Measurements from ENCODE around the gene MOCS1. TPM values are rescaled to one million over a fixed set of nuclear protein-coding genes. Genes with fewer than 3 reads are reported as not detected.
"Not testable (repeated sequence)": the region's sequence is repeated elsewhere in the genome, so short reads cannot be mapped to it uniquely, and the experiment has no call there.

Gene MOCS1
- total RNA-seq (2014; rRNA removed; shearing (Covaris generic)) = 8.8 and 13.2 TPM in 2 replicates

DNA sequence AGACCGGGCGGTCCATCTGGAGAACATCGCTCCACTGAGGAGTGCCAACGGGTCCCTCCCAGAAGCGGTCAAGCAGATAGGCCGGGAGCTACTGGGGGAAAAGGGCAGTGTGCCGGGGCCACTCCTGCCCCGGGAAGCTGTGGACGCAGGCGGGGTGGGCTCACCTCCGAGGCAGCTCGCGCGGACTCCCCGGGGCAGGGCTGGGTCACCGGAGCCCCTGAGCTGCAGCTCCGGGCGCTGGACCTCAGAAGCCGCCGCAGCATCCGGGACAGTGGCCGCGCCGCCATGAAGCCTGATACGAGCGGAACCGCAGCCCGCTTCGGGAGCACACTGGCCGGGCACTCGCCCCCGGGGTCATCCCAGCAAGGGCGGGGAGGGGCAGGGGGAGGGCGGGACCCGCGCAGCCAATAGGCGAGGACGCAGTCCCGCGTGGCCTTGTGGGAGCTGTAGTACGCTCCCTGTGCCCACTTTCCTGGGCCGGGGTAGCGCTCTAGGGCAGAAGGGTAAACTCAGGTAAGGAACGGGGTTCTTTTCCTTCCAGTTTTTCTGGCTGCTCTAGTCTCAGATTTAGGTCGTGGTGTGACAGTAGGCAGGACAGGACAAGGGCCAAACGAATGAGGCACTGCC lies at the start of gene MOCS1:
Gene MOCS1, minus strand, starts transcription at position 332 of the 627 bp plus-strand sequence. Its CDS starts 45 bp downstream, at position 287.
- DNase-seq (ENCODE audit: low read depth) = peak; percentile 85

DNA sequence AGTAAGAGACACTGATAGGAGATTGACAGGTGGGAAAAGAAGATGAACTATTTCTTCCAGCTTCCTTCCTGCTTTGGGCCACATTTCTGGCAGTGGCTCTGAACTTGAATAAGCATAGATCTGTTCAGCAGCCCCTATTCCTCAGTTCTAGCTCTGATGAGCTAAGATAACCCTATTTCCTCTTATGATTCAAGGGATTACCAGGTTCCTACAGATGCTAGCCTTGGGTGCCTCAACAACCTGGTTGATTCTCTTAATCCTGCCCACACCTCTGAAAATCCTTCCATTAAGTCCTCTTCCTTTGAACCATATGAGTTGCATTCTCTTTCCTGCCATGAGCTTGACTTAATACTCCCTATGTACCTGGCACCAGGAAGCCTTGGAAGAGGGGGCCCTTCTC lies 49.8 kb upstream of the MOCS1 start:
- DNase-seq (ENCODE audit: low read depth) = no peak

DNA sequence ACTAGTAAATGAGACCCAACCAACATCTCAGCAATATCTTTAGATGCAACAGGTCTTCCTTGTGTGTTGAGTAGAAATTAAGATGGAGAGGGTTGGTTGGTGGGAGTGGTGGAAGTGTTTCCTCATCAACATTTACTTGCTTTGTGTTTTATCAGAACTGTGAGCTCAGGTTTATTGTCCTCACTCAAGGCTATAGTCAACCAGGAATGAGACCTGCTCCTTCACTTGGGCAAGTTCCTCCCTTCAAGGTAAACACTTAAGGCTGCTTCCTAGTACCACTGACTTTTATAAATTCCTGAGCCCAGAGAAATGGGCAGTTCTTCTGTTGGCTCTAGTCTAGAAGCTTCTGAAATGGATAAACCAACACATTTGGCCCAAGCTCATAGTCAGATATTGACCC lies 48.9 kb upstream of the MOCS1 start:
- no peak for DNase-seq (ENCODE audit: low read depth)

DNA sequence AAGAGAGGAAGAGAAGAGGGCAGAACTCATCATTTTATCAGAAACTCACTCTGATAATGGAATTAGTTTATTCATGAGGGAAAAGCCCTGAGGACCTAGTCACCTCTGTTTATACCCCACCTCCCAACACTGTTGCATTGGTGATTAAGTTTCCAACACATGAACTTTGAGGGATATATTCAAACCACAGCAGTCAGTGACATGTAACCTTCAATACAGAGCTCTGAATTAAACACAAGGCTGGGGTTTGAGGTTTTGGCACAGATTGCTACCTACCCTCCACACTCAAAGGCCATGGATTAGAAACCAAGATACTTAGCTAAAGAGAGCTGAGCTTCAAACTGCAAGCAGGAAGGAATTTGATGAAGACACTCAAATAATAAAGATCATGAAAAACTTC lies 48.5 kb upstream of the MOCS1 start:
- DNase-seq (ENCODE audit: low read depth) = no peak

DNA sequence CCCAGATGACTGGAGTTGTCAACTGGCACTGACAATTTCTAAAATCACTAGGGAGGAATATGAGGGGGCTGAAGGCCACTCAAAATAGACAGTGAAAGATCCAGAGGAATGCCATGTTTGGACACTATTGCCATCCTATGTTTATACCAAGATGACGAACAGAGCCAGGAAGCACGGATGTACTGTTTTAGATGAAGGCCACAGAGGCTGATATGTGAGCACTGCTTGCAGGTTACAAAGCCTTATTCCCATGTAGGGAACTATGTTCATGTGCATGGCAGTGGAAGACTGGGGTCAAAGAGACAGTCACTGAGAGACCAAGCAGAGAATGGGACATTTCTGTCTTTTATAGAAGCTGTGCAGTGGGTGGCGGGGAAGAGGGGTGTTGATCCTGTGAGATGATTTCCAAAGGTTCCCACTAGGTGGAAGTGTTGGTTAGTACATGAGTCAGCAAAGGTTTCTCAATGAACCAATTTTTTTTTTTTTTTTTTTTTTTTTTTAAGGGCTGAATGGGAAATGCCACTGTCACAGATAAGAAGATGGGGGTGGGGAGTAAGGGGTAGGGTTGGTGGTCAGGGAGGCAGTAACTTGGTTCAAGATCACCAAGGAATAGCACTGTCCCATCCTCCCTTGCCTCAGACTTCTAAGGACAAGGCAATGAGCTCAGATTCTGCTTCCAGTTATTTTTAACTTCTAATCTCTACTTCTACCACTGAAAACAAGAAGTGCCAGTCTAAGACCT lies 46.7 kb upstream of the MOCS1 start:
- DNase-seq (ENCODE audit: low read depth) = peak; percentile 22

DNA sequence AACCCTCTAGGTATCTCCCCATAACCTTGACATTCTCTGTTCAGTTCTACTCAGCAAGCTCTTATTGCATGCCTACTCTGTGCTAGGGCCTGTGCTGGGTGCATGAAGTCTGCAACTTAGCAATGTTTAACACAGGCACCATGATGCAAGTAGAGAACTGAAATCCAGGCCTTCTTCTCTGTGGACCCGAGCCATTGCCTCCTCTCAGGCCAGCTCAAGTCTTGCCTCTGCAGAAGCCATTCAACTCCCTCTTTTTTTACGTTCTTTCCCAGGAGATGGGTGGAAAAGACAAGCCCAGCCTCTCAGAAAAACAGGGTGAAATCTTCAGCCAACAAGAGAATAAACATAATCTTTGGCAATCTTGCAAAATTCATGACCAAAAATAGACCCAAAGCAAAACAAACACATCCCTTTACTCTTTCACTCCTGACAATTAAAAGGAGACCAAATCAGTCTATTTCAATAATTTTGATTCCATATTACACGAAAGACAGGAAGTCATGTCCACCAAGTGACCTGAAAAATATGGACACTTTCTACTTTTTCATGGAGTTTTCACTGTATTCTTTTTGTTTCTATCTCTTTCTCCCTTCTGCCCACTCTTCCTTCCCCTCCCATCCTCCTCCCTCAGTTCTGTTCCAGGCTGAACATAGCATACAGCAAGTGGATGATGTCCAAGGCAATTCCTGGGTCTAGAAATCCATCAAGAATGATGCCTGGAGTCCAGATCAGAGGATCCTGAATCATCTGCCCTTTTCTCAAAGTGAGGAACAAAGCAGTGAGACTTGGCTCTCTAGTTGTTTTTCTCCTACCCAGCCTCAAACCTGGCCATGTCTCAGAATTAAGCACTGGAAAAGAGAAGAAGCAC lies 45.4 kb upstream of the MOCS1 start:
- DNase-seq (ENCODE audit: low read depth) = no peak

DNA sequence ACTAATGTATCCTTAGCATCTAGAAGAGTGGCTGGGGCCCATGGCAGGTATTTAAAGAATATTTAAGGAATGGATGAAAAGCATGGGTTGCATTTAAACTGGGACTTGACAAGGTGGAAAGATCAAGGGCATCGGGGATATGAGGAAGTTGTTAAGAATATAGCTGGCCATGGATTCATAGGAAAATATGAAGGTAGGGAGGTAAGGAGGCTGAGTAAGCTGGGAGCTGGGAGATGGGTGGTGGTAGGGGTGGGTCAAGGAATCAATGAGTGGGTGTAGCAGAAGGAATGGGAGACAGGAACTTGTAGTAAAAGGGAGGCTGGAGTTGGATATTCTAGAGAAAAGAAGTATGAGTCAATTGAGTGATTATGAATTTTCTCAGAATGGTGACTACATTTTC lies 44.0 kb upstream of the MOCS1 start:
- no peak for DNase-seq (ENCODE audit: low read depth)

DNA sequence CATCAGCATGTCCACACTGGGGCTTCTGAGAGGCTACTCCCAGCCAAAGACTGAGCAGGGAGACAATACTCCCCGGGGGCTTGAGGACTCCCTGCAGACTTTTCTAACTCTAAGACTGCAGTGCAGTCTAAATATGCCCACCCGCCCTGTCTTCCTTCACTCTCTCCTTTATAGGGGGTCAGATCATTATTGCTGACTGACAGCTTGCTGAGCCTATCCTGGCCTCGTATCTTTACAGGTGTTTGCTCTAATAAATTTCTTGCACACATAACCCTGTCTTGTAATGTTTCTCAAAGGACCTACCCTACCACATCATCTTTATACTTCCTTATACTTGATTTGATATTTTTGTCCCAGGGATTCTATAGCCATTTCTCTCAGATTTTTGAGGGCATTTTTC lies 39.4 kb upstream of the MOCS1 start:
- DNase-seq (ENCODE audit: low read depth) = no peak

DNA sequence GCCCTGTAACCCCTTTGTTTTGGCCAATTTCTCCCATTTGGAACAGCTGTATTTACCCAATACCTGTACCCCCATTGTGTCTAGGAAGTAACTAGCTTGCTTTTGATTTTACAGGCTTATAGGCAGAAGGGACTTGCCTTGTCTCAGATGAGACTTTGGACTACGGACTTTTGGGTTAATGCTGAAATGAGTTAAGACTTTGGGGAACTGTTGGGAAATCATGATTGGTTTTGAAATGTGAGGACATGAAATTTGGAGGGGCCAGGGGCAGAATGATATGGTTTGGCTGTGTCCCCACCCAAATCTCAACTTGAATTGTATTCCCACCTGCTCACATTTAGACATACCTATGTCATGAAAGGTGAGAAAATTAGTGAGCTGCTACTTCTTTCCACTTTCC lies 38.5 kb upstream of the MOCS1 start:
- not testable (repeated sequence) for DNase-seq (ENCODE audit: low read depth)

DNA sequence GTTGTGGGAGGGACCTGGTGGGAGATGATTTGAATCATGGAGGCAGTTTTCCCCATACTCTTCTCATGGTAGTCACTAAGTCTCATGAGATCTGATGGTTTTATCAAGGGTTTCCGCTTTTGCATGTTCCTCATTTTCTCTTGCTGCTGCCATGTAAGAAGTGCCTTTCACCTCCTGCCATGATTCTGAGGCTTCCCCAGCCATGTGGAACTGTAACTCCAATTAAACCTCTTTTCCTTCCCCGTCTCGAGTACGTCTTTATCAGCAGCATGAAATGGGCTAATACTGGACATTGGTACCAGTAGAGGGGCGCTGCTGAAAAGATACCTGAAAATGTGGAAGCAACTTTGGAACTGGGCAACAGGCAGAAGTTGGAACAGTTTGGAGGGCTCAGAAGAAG lies 36.9 kb upstream of the MOCS1 start:
- DNase-seq (ENCODE audit: low read depth) = not testable (repeated sequence)

DNA sequence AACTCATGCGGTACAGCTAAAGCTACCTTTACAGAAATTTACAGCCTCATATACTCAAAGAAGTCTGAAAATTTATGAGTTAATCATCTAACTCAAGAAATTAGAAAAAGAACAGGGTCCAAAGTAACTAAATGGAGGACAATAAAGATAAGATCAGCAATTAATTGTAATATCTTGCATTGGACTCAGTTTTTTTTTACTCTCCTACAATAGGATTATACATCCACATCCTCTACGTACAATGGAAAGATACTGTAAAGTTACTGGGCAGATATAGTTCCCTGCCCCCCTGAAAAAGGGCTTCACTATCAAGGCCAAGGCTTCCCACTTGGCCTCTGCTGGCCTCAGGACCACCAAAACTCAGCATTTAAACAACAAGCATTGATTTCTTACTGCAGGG lies 31.5 kb upstream of the MOCS1 start:
- no peak for DNase-seq (ENCODE audit: low read depth)

DNA sequence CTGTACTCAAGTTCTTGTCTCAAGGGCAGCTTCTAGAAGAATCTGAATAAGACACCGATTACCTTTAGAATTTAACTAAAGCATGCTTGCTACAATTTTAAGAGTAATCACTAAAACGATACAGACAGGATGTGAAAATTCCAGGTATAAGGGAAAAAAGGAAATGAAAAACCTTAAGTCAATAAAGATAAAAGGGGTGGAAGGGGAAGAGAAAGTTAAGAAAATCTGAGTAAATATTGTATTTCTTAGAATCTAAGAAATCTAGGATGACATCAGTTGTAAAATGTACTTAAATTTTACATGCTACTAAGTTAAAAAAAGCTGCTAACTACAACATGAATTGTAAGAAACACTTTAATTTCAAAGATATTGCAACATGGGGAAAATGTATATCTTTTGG lies 30.3 kb upstream of the MOCS1 start:
- no peak for DNase-seq (ENCODE audit: low read depth)

DNA sequence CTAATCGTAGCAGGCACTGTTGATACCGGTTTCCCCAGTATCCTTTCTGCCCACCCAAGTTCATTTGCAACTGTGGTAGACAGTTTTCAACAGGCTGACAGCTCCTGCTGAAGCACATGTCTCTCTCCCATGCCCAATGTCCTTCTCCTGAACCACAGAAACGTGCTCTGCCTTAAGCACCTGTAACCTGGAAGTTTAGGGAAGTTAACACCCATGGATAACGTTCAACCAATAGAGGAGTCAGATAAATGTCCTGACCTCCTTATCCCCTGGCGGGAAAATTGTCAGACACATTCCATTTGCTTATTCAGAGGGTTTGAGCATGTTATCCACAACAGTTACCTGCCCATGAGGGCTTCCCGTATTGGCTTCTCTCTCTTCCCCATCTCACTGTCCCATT lies 29.8 kb upstream of the MOCS1 start:
- DNase-seq (ENCODE audit: low read depth) = no peak

DNA sequence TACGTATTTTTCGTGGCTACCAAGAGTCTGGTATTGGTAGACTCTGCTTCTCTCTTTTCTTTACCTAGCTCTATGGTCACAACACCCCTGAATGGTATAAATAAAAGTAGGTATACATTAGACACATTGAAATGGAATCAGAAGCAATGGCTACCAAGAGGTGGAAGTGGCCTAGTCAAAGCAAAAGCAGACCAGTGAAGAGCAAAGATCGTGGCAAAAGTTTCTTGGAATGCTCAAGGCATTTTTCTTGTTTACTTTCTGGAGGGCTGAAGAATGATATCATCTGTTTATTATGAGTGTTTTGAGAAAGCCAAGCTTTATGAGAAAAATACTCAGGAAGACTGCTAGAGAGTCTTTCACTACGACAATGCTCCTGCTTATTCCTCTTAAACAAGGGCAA lies 28.6 kb upstream of the MOCS1 start:
- no peak for DNase-seq (ENCODE audit: low read depth)

DNA sequence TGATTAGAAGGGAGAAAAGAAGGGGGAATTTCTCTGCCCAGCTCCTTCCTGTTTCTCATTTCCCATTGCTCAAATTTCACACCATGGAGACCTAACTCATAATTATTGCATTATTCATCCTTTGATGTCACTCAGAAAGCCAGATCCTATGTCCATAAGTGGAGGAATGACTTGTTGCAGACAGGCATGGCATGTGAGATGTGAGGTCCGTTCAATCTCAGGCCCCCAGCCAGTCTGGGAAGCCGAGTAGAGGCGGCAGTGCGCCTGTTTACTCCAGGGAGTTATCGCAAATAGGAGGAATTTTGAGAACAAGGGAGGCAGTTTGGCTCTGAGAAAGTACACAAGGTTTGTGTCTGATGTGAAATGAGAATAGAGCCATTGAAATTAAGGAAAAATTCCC lies 26.9 kb upstream of the MOCS1 start:
- DNase-seq (ENCODE audit: low read depth) = peak; percentile 19

DNA sequence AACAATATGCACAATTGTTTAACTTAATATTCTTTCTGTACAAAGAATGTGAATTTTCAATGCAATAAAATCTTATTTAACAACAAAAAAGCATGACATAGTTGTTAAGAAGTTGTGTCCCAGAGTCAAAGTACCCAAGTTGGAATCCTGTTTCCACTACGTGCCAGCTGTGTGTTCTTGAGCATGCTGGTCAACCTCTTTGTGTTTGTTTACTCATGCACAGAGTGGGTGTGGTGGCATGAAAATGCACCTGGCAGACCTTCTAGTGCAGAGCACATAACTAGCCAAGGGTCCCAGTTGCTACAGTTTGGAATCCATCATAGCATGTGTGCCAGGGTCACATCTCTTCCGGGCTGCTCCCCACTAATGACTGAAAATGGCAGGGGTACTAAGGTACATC lies 24.7 kb upstream of the MOCS1 start:
- no peak for DNase-seq (ENCODE audit: low read depth)

DNA sequence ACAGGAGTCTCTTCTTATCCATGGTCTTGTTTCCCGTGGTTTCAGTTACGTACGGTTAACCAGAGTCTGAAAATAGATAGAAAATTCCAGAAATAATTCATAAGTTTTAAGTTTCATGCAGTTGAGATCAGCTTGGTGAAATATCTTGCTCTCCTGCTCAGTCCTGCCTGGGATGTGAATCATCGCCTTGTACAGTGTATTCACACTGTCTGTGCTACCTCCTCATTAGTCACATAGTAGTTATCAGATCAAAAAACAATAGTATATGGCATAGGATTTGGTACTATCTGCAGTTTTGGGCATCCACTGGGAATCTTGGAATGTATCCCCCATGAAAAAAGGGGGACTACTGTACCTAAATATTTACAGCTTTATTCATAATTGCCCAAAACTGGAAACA lies 22.7 kb upstream of the MOCS1 start:
- no peak for DNase-seq (ENCODE audit: low read depth)

DNA sequence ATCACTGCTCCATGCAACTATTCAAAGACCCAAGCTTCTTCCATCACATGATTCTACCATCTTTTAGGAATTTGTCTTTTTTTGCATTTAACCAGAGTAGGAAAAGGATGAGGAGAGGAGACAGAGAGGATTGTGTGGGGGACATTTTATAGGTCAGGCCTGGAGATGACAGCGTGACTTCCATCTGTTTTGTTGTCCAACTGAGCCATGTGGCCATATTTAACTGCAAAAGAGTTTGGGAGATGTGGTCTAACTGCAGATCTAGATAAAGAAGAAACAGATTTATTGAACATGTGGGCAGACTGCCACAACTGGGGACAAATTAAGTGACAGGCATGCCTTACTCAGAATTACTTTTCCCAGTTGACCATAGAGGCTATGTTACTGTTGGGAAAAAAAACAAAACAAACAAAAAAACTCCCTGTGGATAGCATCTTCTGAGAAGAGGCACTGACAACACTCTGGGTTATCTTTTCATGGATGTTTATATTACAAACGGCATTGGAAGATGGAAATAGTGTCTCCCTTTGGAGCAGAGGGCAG lies 18.9 kb upstream of the MOCS1 start:
- no peak for DNase-seq (ENCODE audit: low read depth)

DNA sequence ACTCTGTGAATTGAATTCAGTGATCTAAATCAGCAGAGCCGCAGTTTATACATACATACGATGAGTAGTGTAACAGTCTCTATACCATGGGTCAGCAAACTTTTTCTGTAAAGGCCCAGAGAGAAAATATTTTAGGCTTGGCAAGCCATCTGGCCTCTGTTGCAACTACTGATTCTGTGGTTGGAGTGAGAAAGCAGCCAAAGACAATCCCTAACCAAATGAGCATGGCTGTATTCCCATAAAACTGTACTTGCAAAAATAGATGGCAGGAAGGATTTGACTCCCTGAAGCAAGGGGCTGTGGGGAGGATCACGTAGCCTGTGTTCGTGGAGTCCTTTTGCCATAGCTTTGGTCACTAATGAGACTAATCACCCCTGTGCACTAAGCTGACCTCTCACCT lies 17.9 kb upstream of the MOCS1 start:
- DNase-seq (ENCODE audit: low read depth) = no peak

DNA sequence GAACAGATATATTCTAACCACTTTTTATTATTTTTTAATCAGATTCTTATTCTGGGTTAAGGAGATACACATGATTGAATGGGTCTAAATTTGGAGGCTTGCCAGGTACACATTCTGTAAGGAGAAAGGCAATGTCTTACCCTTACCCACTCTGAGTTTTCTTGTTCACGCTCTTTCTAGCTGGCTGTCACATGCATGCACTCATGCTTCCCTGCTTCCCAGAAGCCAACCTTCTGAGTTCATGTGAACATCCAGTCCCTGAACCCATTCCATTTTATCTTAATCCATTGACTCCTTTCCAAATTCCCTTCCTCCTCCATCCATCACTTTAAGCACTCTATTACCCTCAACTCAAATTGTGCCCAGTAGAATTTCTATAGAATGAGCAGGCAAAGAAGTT lies 17.5 kb upstream of the MOCS1 start:
- DNase-seq (ENCODE audit: low read depth) = no peak

DNA sequence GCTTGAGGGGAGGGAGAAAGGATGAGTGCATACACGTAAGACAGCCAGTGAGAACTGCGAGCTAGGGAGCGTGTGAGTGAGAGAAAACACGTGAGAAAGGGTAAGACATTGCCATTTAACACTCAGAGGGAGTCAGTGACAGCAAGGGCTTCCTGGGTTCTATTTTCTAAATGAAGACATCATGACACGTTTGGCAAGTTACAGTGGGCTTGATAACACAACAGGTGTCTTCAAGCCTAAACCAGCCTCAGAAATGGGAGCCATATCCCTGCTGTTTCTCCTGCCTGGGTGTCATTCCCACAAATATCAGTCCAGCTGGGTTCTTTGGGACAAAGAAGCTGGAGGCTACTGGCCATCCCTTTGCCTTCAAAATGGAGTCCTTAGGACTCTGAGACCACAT lies 16.9 kb upstream of the MOCS1 start:
- DNase-seq (ENCODE audit: low read depth) = no peak

DNA sequence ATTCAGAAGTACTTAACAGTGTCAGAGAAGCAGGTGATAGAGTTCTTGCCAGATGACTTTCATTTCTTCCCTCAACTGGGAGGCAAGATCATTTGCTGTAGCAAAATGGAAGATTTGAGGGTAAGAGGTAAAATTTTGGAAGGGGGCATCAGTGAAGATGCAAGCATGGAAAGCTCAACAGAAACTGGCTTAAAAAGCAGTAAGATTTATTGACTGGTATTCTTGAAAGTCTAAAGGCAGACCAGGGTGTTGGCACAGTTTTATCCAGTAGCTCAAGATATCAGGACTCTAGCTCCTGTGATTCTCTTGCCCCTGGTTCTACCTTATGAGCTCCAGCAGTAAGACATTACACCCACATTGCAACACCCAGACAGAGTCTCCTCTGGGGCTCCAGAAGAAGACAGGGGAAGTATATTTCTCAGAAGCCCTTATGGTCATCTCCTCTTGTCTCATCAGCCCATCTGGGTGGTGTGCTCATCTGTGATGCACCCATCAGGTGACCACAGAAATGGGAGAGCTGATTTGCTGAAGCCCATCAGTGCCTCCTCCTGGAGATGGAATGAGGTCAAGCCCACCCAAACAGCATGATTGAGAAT lies 16.0 kb upstream of the MOCS1 start:
- no peak for DNase-seq (ENCODE audit: low read depth)
